HUDEP-2 (cell line): Measurements from ENCODE around the gene ADGRF3.
A peak's percentile ranks its signal among the peaks of the same experiment; 100 is the strongest.
"Not testable (repeated sequence)": the region's sequence is repeated elsewhere in the genome, so short reads cannot be mapped to it uniquely, and the experiment has no call there.

Experiments
- DNase-seq, 76 experiments: peaks; one replicate each; lab custom pipeline; 2025; ENCODE audit not compliant: unreplicated experiment in 76 of 76; lab: John Stamatoyannopoulos, UW

Gene ADGRF3

GRCh38 chr2:26346454-26347053, at the start of gene ADGRF3:
Gene ADGRF3 (minus strand): TSS chr2:26346789. CDS start chr2:26346234, 555 bp downstream.
- peak in 58 of 76 experiments; percentile 4 to 58 (median 32) for DNase-seq

- DNase-seq: no peak
These were observed 48.8 kb upstream of the ADGRF3 start for GRCh38 chr2:26395394-26395793.

- no peak for DNase-seq
These were observed 48.1 kb upstream of the ADGRF3 start for GRCh38 chr2:26394694-26395093.

- no peak for DNase-seq
These were observed 40.6 kb upstream of the ADGRF3 start for GRCh38 chr2:26387189-26387588.

GRCh38 chr2:26384597-26384996, 38.0 kb upstream of the ADGRF3 start:
- no peak for DNase-seq

- no peak for DNase-seq
These were observed 37.6 kb upstream of the ADGRF3 start for GRCh38 chr2:26384183-26384582.

GRCh38 chr2:26382564-26382963, 36.0 kb upstream of the ADGRF3 start:
- DNase-seq: no peak

- DNase-seq: peak in 7 of 76 experiments; percentile 5 to 28 (median 17)
These were observed 33.7 kb upstream of the ADGRF3 start for GRCh38 chr2:26380281-26380680.

- DNase-seq: no peak
These were observed 30.2 kb upstream of the ADGRF3 start for GRCh38 chr2:26376799-26377198.

GRCh38 chr2:26370909-26371308, 24.3 kb upstream of the ADGRF3 start:
- not testable (repeated sequence) for DNase-seq

- DNase-seq: not testable (repeated sequence)
These were observed 23.1 kb upstream of the ADGRF3 start for GRCh38 chr2:26369664-26370063.

- no peak for DNase-seq
These were observed 20.4 kb upstream of the ADGRF3 start for GRCh38 chr2:26366957-26367356.

GRCh38 chr2:26364669-26365068, 18.1 kb upstream of the ADGRF3 start:
- no peak for DNase-seq

- DNase-seq: no peak
These were observed 17.4 kb upstream of the ADGRF3 start for GRCh38 chr2:26363958-26364357.

GRCh38 chr2:26363323-26363722, 16.7 kb upstream of the ADGRF3 start:
- DNase-seq: peak in 6 of 76 experiments; percentile 6 to 20 (median 8)

- DNase-seq: no peak
These were observed 13.4 kb upstream of the ADGRF3 start for GRCh38 chr2:26359886-26360473.

GRCh38 chr2:26356771-26357170, 10.2 kb upstream of the ADGRF3 start:
- no peak for DNase-seq

- DNase-seq: no peak
These were observed 9.5 kb upstream of the ADGRF3 start for GRCh38 chr2:26356111-26356510.

GRCh38 chr2:26355038-26355995, 8.7 kb upstream of the ADGRF3 start:
- DNase-seq: peak in 50 of 76 experiments; percentile 5 to 86 (median 62)

- not testable (repeated sequence) for DNase-seq
These were observed 7.9 kb upstream of the ADGRF3 start for GRCh38 chr2:26354469-26354868.

GRCh38 chr2:26352892-26353291, 6.3 kb upstream of the ADGRF3 start:
- DNase-seq: peak in 14 of 76 experiments; percentile 3 to 51 (median 16)
